PFSK-1 (cell line): Measurements from ENCODE around the gene PARD6A.

Experiments used
- POLR2AphosphoS5 ChIP-seq: IDR thresholded peaks from 2 replicates; pipeline ENCODE4 v1.6.1; 2012; ENCODE audit warnings: low read depth, mild to moderate bottlenecking, control low read depth, low read length, moderate library complexity
- TAF1 ChIP-seq: IDR thresholded peaks from 2 replicates; pipeline ENCODE4 v1.6.1; 2012; ENCODE audit warnings: low read length, control low read depth, borderline replicate concordance; ENCODE audit not compliant: insufficient read depth

- TF ChIP-seq POLR2AphosphoS5 (no peak), TAF1 (no peak)
These were observed 8.8 kb downstream of the PARD6A start for GRCh38 chr16:67669499-67670101.
